Uterus (tissue), 2 donors: ENCODE measurements around the gene ORAI3.

ENCODE experiments used
- POLR2A ChIP-seq, 2 donors: fragments of 450-650 bp; IDR thresholded peaks; one replicate each; pipeline ENCODE4 v1.6.1; 2016; ENCODE audit warnings: antibody characterized with exemption in 2 of 2, mild to moderate bottlenecking in 1 of 2, moderate library complexity in 1 of 2
- TF ChIP-seq, protein P1 (sequence below), 4 experiments: fragments of 200-600 bp in 2 of 4; fragments of 450-650 bp in 2 of 4; sonication (generic) in 2 of 4; IDR thresholded peaks; one replicate each; pipeline ENCODE4 v1.5.1; 2016 to 2019; ENCODE audit warnings: antibody characterized with exemption in 4 of 4, mild to moderate bottlenecking in 2 of 4, moderate library complexity in 1 of 4

GRCh38 chr16:30979170-30980022 lies 30.5 kb downstream of the ORAI3 start:
- TF ChIP-seq, protein P1, sequence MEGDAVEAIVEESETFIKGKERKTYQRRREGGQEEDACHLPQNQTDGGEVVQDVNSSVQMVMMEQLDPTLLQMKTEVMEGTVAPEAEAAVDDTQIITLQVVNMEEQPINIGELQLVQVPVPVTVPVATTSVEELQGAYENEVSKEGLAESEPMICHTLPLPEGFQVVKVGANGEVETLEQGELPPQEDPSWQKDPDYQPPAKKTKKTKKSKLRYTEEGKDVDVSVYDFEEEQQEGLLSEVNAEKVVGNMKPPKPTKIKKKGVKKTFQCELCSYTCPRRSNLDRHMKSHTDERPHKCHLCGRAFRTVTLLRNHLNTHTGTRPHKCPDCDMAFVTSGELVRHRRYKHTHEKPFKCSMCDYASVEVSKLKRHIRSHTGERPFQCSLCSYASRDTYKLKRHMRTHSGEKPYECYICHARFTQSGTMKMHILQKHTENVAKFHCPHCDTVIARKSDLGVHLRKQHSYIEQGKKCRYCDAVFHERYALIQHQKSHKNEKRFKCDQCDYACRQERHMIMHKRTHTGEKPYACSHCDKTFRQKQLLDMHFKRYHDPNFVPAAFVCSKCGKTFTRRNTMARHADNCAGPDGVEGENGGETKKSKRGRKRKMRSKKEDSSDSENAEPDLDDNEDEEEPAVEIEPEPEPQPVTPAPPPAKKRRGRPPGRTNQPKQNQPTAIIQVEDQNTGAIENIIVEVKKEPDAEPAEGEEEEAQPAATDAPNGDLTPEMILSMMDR (IDR thresholded peaks at IDR 0.05), result no peak
- TF ChIP-seq POLR2A (IDR thresholded peaks at IDR 0.05), result no peak
